Testis (tissue), 3 donors: ENCODE results near the gene LAMTOR2. TPM values are rescaled to one million over a fixed set of nuclear protein-coding genes. Genes with fewer than 3 reads are reported as not detected.
A peak's percentile ranks its signal among the peaks of the same experiment; 100 is the strongest.

Source experiments
- DNase-seq: peaks from one replicate; pipeline ENCODE4 v3.0.0-alpha.2; 2019
- H3K27ac ChIP-seq, 2 donors: fragments of 200-600 bp; sonication (generic); one replicate each; pipeline ENCODE4 v1.5.1; 2019
- H3K27me3 ChIP-seq: fragments of 200-600 bp; sonication (generic); one replicate; pipeline ENCODE4 v1.5.1; 2019
- H3K36me3 ChIP-seq: fragments of 200-600 bp; sonication (generic); one replicate; pipeline ENCODE4 v1.5.1; 2017; ENCODE audit warnings: low read depth; ENCODE audit errors: missing control alignments
- H3K4me1 ChIP-seq: fragments of 200-600 bp; sonication (generic); one replicate; pipeline ENCODE4 v1.5.1; 2019
- H3K4me3 ChIP-seq, 2 donors: fragments of 200-600 bp; sonication (generic); one replicate each; pipeline ENCODE4 v1.5.1; 2017 to 2019
- H3K9me3 ChIP-seq: fragments of 200-600 bp; sonication (generic); one replicate; pipeline ENCODE4 v1.5.1; 2017
- CTCF ChIP-seq, 3 experiments: fragments of 450-650 bp in 2 of 3; fragments of 200-600 bp in 1 of 3; sonication (generic) in 1 of 3; IDR thresholded peaks; one replicate each; pipeline ENCODE4 v1.5.1; 2016 to 2019; ENCODE audit warnings: antibody characterized with exemption in 3 of 3, mild to moderate bottlenecking in 2 of 3, moderate library complexity in 1 of 3
- POLR2A ChIP-seq: fragments of 450-650 bp; IDR thresholded peaks from one replicate; pipeline ENCODE4 v1.6.1; 2017; ENCODE audit warnings: antibody characterized with exemption, mild to moderate bottlenecking, moderate library complexity
- WGBS, 2 donors: methylation state at CpG; one replicate each; pipeline ENCODE4 v1.1.5; 2018; 5-methylcytosine and 5-hydroxymethylcytosine counted together
- intact Hi-C: fragments of 100-400 bp; cut with DNase I; formaldehyde crosslinking; loops from one replicate; pipeline ENCODE4 v1.15.1; 2023; ENCODE audit warnings: low total_unique reads
- polyA plus RNA-seq: library from polyadenylated mRNA; stranded (reverse); fragments of 350-450 nt; fragmentation: Illumina TruSeq; extraction: RNeasy Lipid Tissue Mini Kit (QIAGEN cat#74804); gene quantifications from one replicate; pipeline ENCODE4 v1.2.3, GENCODE V29; 2014; ENCODE audit warnings: low read depth, low replicate concordance; ENCODE audit not compliant: insufficient read depth
- total RNA-seq, 2 donors: library from RNA; depleted of rRNA; stranded (reverse); fragments of >200 nt; gene quantifications; one replicate each; pipeline ENCODE4 v1.2.3, GENCODE V29; 2016

Gene LAMTOR2
- total and polyA plus RNA-seq, 3 donors from 2014 or later: 47.6 to 55.5 (median 50.4) TPM

- intact Hi-C loops: no loop called here
- no peak for TF ChIP-seq CTCF (IDR thresholded peaks at IDR 0.05)
- TF ChIP-seq POLR2A: no peak
Measured at GRCh38 chr1:156073740-156074139, 19.2 kb downstream of the LAMTOR2 start.

GRCh38 chr1:156074661-156075060, 20.1 kb downstream of the LAMTOR2 start:
- 73 to 80% methylated on average over 8 of the region's 8 CpGs for WGBS, 2 donors

More at GRCh38 chr1:156073740-156074139, 19.2 kb downstream of the LAMTOR2 start:
- Histone ChIP-seq H3K27me3 (no peaks in the 10 kb centered on the region), H3K36me3 (no peaks in the 10 kb centered on the region), H3K4me3 (no peak overlapping the region), H3K27ac (no peak overlapping the region), H3K9me3 (no peaks in the 10 kb centered on the region), H3K4me1 (no peaks in the 10 kb centered on the region)
- no peak for DNase-seq
- 59 to 62% methylated on average over 5 of the region's 5 CpGs for WGBS, 2 donors

GRCh38 chr1:156075162-156075561, 20.6 kb downstream of the LAMTOR2 start:
- Histone ChIP-seq H3K9me3 (no peaks in the 10 kb centered on the region), H3K27ac (no peak overlapping the region), H3K4me3 (no peak overlapping the region), H3K27me3 (no peaks in the 10 kb centered on the region), H3K4me1 (no peaks in the 10 kb centered on the region), H3K36me3 (no peaks in the 10 kb centered on the region)
- TF ChIP-seq CTCF (IDR thresholded peaks at IDR 0.05) (no peak), POLR2A (no peak)
- WGBS, 2 donors: 54 to 71% methylated on average over 3 of the region's 3 CpGs
- intact Hi-C loops: no loop called here
- no peak for DNase-seq

More at GRCh38 chr1:156074661-156075060, 20.1 kb downstream of the LAMTOR2 start:
- Histone ChIP-seq H3K9me3 (no peaks in the 10 kb centered on the region), H3K36me3 (no peaks in the 10 kb centered on the region), H3K27ac (no peak overlapping the region), H3K4me1 (no peaks in the 10 kb centered on the region), H3K4me3 (no peak overlapping the region), H3K27me3 (no peaks in the 10 kb centered on the region)
- no peak for DNase-seq
- TF ChIP-seq CTCF (IDR thresholded peaks at IDR 0.05) (no peak), POLR2A (no peak)
- intact Hi-C loops: no loop called here

GRCh38 chr1:156075775-156076204, 21.2 kb downstream of the LAMTOR2 start:
- Histone ChIP-seq H3K27ac (no peak overlapping the region), H3K4me1 (no peaks in the 10 kb centered on the region), H3K4me3 (no peak overlapping the region), H3K27me3 (no peaks in the 10 kb centered on the region), H3K9me3 (no peaks in the 10 kb centered on the region), H3K36me3 (no peaks in the 10 kb centered on the region)
- intact Hi-C loops: no loop called here
- DNase-seq: no peak
- no peak for TF ChIP-seq POLR2A
- no peak for TF ChIP-seq CTCF (IDR thresholded peaks at IDR 0.05)
- WGBS, 2 donors: 47 to 51% methylated on average over 4 of the region's 4 CpGs

- no peaks in the 10 kb centered on the region for H3K36me3 ChIP-seq
- WGBS, 2 donors: 48 to 65% methylated on average over 14 to 73 of the region's 73 CpGs
- peak overlapping the region in 1 of 2 donors; percentile 45 for H3K27ac ChIP-seq
- no peak for TF ChIP-seq CTCF (IDR thresholded peaks at IDR 0.05)
- no peak for TF ChIP-seq POLR2A
- H3K27me3 ChIP-seq: no peaks in the 10 kb centered on the region
- DNase-seq: peak; percentile 54
- intact Hi-C loops: no loop called here
- H3K4me3 ChIP-seq: peak overlapping the region; percentile 38 to 63
- H3K9me3 ChIP-seq: no peaks in the 10 kb centered on the region
- H3K4me1 ChIP-seq: peaks cover 6% of the 10 kb centered on the region
Measured at GRCh38 chr1:156076609-156077429, 22.2 kb downstream of the LAMTOR2 start.
